VCaP (cell line): ENCODE results near the gene STN1.

Experiments
- H3K27ac ChIP-seq: fragments of 450-650 bp; 2 replicates; pipeline ENCODE4 v1.5.1; 2017
- CTCF ChIP-seq: fragments of 450-650 bp; conservative IDR thresholded peaks from 2 replicates; pipeline ENCODE4 v1.5.1; 2017; ENCODE audit warnings: mild to moderate bottlenecking, moderate library complexity

STN1 gene

GRCh38 chr10:103911021-103911459 lies 6.9 kb downstream of the STN1 start:
- no peak for TF ChIP-seq CTCF
- H3K27ac ChIP-seq = no peak overlapping the region

GRCh38 chr10:103910442-103911012 lies 7.5 kb downstream of the STN1 start:
- TF ChIP-seq CTCF = no peak
- no peak overlapping the region for H3K27ac ChIP-seq

GRCh38 chr10:103905441-103905840 lies 12.5 kb downstream of the STN1 start:
- TF ChIP-seq CTCF = no peak
- no peak overlapping the region for H3K27ac ChIP-seq

- no peak overlapping the region for H3K27ac ChIP-seq
Measured at GRCh38 chr10:103901299-103901698, 16.7 kb downstream of the STN1 start.

GRCh38 chr10:103899312-103899711 lies 18.7 kb downstream of the STN1 start:
- TF ChIP-seq CTCF = no peak
- H3K27ac ChIP-seq = no peak overlapping the region

More at GRCh38 chr10:103901299-103901698, 16.7 kb downstream of the STN1 start:
- TF ChIP-seq CTCF = no peak

GRCh38 chr10:103897241-103897774 lies 20.7 kb downstream of the STN1 start:
- no peak for TF ChIP-seq CTCF
- H3K27ac ChIP-seq = no peak overlapping the region

GRCh38 chr10:103896225-103896624 lies 21.8 kb downstream of the STN1 start:
- H3K27ac ChIP-seq = no peak overlapping the region
- TF ChIP-seq CTCF = no peak
